Cardiac septum (tissue), 1 donor: Measurements from ENCODE around the gene FIGNL2. TPM values are rescaled to one million over a fixed set of nuclear protein-coding genes. Genes with fewer than 3 reads are reported as not detected.
"Not testable (repeated sequence)": the region's sequence is repeated elsewhere in the genome, so short reads cannot be mapped to it uniquely, and the experiment has no call there.

ENCODE experiments used
- DNase-seq: peaks from one replicate; pipeline ENCODE4 v3.0.0-alpha.2; 2020; ENCODE audit warnings: low spot score
- intact Hi-C: fragments of 100-400 bp; cut with DNase I; formaldehyde crosslinking; loops from one replicate; pipeline ENCODE4 v1.14.0; 2022
- long read RNA-seq: library from polyadenylated mRNA; unstranded; transcript quantifications from one replicate; pipeline ENCODE4 v2.0.0, GENCODE V29; 2021
- total RNA-seq: library from RNA; stranded (reverse); fragmentation: NEBNext Ultra II Directional; extraction: Animal tissue kit (Norgen Biotek cat#: 25700); gene quantifications from one replicate; pipeline ENCODE4 v1.2.1, GENCODE V29; 2021
- donor health status: DM: no; HTN: no; CAD: no.

Gene FIGNL2, protein sequence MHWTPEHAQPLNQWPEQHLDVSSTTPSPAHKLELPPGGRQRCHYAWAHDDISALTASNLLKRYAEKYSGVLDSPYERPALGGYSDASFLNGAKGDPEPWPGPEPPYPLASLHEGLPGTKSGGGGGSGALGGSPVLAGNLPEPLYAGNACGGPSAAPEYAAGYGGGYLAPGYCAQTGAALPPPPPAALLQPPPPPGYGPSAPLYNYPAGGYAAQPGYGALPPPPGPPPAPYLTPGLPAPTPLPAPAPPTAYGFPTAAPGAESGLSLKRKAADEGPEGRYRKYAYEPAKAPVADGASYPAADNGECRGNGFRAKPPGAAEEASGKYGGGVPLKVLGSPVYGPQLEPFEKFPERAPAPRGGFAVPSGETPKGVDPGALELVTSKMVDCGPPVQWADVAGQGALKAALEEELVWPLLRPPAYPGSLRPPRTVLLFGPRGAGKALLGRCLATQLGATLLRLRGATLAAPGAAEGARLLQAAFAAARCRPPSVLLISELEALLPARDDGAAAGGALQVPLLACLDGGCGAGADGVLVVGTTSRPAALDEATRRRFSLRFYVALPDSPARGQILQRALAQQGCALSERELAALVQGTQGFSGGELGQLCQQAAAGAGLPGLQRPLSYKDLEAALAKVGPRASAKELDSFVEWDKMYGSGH
- 0.32 TPM for total RNA-seq
- long read RNA-seq, partial matches to known transcripts, result 0 of 1 reads
- long read RNA-seq, other reads (novel, unspliced or antisense), result 1 of 1 reads

GRCh38 chr12:51848326-51848727, at the start of gene FIGNL2:
Gene FIGNL2 (minus strand): TSS chr12:51848718. CDS start chr12:51822413, 26,305 bp downstream.
- intact Hi-C loops, result no loop called here
- no peak for DNase-seq

- intact Hi-C loops, result loop anchor here (2.0 kb wide), 1 partner anchor 26 kb away; no protein-coding TSS in a partner anchor
- no peak for DNase-seq
These were observed 48.7 kb upstream of the FIGNL2 start for GRCh38 chr12:51897181-51897580.

GRCh38 chr12:51896236-51896635, 47.7 kb upstream of the FIGNL2 start:
- DNase-seq, result no peak
- intact Hi-C loops, result loop anchor here (2.0 kb wide), 1 partner anchor 27 kb away; no protein-coding TSS in a partner anchor

GRCh38 chr12:51895378-51896135, 47.0 kb upstream of the FIGNL2 start:
- intact Hi-C loops, result loop anchor here (1.0 to 2.0 kb wide), 2 partner anchors 27 to 87 kb away; no protein-coding TSS in a partner anchor
- no peak for DNase-seq

- no peak for DNase-seq
- intact Hi-C loops, result no loop called here
These were observed 45.3 kb upstream of the FIGNL2 start for GRCh38 chr12:51893786-51894185.

- intact Hi-C loops, result no loop called here
- no peak for DNase-seq
These were observed 43.3 kb upstream of the FIGNL2 start for GRCh38 chr12:51891843-51892242.

- no peak for DNase-seq
- intact Hi-C loops, result no loop called here
These were observed 42.1 kb upstream of the FIGNL2 start for GRCh38 chr12:51890511-51891171.

- intact Hi-C loops, result no loop called here
- DNase-seq, result no peak
These were observed 41.6 kb upstream of the FIGNL2 start for GRCh38 chr12:51890133-51890464.

GRCh38 chr12:51889216-51890132, 41.0 kb upstream of the FIGNL2 start:
- intact Hi-C loops, result no loop called here
- DNase-seq, result peak; percentile 55

GRCh38 chr12:51888316-51889215, 40.0 kb upstream of the FIGNL2 start:
- DNase-seq, result peak; percentile 53

GRCh38 chr12:51887476-51888315, 39.2 kb upstream of the FIGNL2 start, which contains the start of gene ANKRD33:
Gene ANKRD33 (plus strand): TSS chr12:51888103. CDS start chr12:51888187, 84 bp downstream.
- intact Hi-C loops, result no loop called here
- DNase-seq, result peak; percentile 56

More at GRCh38 chr12:51888316-51889215, 40.0 kb upstream of the FIGNL2 start:
- intact Hi-C loops, result no loop called here

GRCh38 chr12:51886021-51886710, 37.6 kb upstream of the FIGNL2 start:
- intact Hi-C loops, result no loop called here
- DNase-seq, result peak; percentile 88

- DNase-seq, intact Hi-C loops: not testable (repeated sequence)
These were observed 36.9 kb upstream of the FIGNL2 start for GRCh38 chr12:51885294-51886020.

DNA sequence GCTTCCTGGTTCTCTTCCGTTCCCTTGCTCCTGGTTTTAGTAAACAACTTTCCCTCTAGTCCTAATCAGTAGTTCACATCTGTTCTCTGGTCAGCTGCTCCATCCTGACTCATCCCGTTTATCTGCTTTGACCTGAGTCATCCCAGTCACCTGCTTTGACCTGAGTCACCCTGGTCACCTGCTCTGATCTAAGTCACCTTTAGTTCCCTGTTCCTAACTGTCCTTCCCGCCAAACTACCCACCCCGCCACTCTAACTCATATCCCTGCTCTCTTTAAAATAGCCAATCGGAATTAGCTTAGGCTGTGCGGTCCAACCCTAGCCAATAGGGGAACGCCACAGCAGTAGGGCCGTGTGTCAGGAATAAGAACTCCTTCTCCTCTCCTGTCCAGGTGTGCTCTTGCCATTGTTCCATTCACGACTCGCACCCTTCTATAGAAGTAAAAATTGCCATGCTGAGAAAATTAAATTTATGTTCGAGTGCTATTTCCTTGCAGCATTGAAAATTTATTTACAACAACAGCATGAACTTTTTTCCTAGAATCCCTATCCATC, 36.2 kb upstream of the FIGNL2 start:
- intact Hi-C loops, result no loop called here
- no peak for DNase-seq
